ENCODE data around the gene DDIAS.

GRCh38 chr11:82939456-82939855 is 37.9 kb downstream of the DDIAS start:
- no peak for TF ChIP-seq CTCF (conservative IDR thresholded peaks at IDR 0.05 in 1 of 2, IDR thresholded peaks at IDR 0.05 in 1 of 2; ENCODE audit: low read depth in 1 of 2, low read length in 2 of 2)
- no peak for TF ChIP-seq EZH2 (IDR thresholded peaks at IDR 0.05; ENCODE audit: low read length, missing control alignments)
